H1 (cell line): ENCODE results near the gene AAK1.
"Not testable (repeated sequence)": the region's sequence is repeated elsewhere in the genome, so short reads cannot be mapped to it uniquely, and the experiment has no call there.

Source experiments
- EP300 ChIP-seq, 2 experiments: IDR thresholded peaks; 1 replicate in 1 of 2; 2 replicates in 1 of 2; pipeline ENCODE4 v1.6.1; 2011 to 2012; ENCODE audit warnings: low read depth in 2 of 2, low read length in 2 of 2, mild to moderate bottlenecking in 2 of 2, borderline replicate concordance in 1 of 2, inconsistent platforms in 1 of 2, moderate library complexity in 1 of 2
- EZH2 ChIP-seq: fragments of 200-600 bp; sonication (generic); IDR thresholded peaks from 2 replicates; pipeline ENCODE4 v1.7.1; 2012; ENCODE audit warnings: low read depth, mild to moderate bottlenecking, moderate library complexity, low read length, inconsistent platforms; ENCODE audit not compliant: severe bottlenecking
- FOSL1 ChIP-seq: IDR thresholded peaks from 2 replicates; pipeline ENCODE4 v1.6.1; 2011; ENCODE audit warnings: mild to moderate bottlenecking, low read depth, low read length, moderate library complexity; ENCODE audit not compliant: insufficient read depth
- POLR2A ChIP-seq, 2 experiments: IDR thresholded peaks; 1 replicate in 1 of 2; 2 replicates in 1 of 2; pipeline ENCODE4 v1.6.1; 2011; ENCODE audit warnings: low read depth in 2 of 2, low read length in 2 of 2, mild to moderate bottlenecking in 2 of 2; ENCODE audit errors: control extremely low read depth in 1 of 2
- RAD21 ChIP-seq, 2 experiments: IDR thresholded peaks in 1 of 2; conservative IDR thresholded peaks in 1 of 2; 2 replicates each; pipeline ENCODE4 v1.6.1; 2011; ENCODE audit warnings: low read depth in 2 of 2, low read length in 2 of 2, improper control_type of control experiment in 1 of 2, inconsistent platforms in 1 of 2, mild to moderate bottlenecking in 1 of 2, moderate library complexity in 1 of 2
- SRF ChIP-seq: IDR thresholded peaks from 2 replicates; pipeline ENCODE4 v1.6.1; 2011; ENCODE audit warnings: mild to moderate bottlenecking, low read depth, low read length, moderate library complexity
- SUZ12 ChIP-seq: fragments of 200-600 bp; sonication (generic); IDR thresholded peaks from 2 replicates; pipeline ENCODE4 v1.6.1; 2012; ENCODE audit warnings: mild to moderate bottlenecking, inconsistent platforms, low read length, moderate library complexity, mixed read lengths
- TCF12 ChIP-seq: IDR thresholded peaks from 2 replicates; pipeline ENCODE4 v1.6.1; 2011; ENCODE audit warnings: low read depth, mild to moderate bottlenecking, low read length
- TEAD4 ChIP-seq: IDR thresholded peaks from 2 replicates; pipeline ENCODE4 v1.6.1; 2012; ENCODE audit warnings: low read depth, low read length, inconsistent platforms, mixed read lengths
- TF ChIP-seq, protein P1 (sequence below), 3 experiments: IDR thresholded peaks; 1 replicate in 2 of 3; 2 replicates in 1 of 3; pipeline versions ENCODE4 v1.5.1 to v1.6.1; 2011; ENCODE audit warnings: low read length in 3 of 3, mild to moderate bottlenecking in 3 of 3, inconsistent platforms in 2 of 3, low read depth in 1 of 3, moderate library complexity in 1 of 3; ENCODE audit not compliant: insufficient read depth in 1 of 3; ENCODE audit errors: control extremely low read depth in 1 of 3
- TF ChIP-seq, protein P2 (sequence below): IDR thresholded peaks from 2 replicates; pipeline ENCODE4 v1.6.1; 2011; ENCODE audit warnings: low read length, improper control_type of control experiment

DNA sequence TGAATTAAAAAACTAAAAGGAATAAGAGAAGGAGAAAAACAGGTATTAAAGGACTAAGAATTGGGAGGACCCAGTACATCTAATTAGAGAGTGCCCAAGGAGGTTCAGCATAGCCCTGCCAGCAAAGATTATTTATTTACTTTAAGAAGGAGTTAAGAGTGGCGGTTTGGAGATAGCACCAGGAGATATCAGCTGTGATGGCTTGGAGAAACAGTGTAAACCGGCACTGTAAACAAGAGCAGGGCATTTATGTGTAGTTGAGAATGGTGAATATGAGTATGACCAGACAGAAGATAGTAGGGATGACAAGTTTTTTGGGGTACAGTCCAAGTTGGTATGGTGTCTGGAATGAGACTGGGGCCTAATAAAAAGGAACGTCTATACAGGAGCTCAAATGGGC, 199.9 kb downstream of the AAK1 start:
- TF ChIP-seq EZH2; POLR2A (IDR thresholded peaks at IDR 0.05; ENCODE audit: control extremely low read depth in 1 of 2, low read depth in 2 of 2, low read length in 2 of 2); FOSL1; TCF12; SUZ12; TEAD4; RAD21 (IDR thresholded peaks at IDR 0.05 in 1 of 2, conservative IDR thresholded peaks at IDR 0.05 in 1 of 2; ENCODE audit: low read depth in 2 of 2, low read length in 2 of 2); SRF; EP300 (IDR thresholded peaks at IDR 0.05; ENCODE audit: borderline replicate concordance in 1 of 2, low read depth in 2 of 2, low read length in 2 of 2): not testable (repeated sequence)
- TF ChIP-seq, protein P1, sequence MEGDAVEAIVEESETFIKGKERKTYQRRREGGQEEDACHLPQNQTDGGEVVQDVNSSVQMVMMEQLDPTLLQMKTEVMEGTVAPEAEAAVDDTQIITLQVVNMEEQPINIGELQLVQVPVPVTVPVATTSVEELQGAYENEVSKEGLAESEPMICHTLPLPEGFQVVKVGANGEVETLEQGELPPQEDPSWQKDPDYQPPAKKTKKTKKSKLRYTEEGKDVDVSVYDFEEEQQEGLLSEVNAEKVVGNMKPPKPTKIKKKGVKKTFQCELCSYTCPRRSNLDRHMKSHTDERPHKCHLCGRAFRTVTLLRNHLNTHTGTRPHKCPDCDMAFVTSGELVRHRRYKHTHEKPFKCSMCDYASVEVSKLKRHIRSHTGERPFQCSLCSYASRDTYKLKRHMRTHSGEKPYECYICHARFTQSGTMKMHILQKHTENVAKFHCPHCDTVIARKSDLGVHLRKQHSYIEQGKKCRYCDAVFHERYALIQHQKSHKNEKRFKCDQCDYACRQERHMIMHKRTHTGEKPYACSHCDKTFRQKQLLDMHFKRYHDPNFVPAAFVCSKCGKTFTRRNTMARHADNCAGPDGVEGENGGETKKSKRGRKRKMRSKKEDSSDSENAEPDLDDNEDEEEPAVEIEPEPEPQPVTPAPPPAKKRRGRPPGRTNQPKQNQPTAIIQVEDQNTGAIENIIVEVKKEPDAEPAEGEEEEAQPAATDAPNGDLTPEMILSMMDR (IDR thresholded peaks at IDR 0.05; ENCODE audit: control extremely low read depth in 1 of 3, insufficient read depth in 1 of 3, low read depth in 1 of 3, low read length in 3 of 3), result not testable (repeated sequence)
- TF ChIP-seq, protein P2, sequence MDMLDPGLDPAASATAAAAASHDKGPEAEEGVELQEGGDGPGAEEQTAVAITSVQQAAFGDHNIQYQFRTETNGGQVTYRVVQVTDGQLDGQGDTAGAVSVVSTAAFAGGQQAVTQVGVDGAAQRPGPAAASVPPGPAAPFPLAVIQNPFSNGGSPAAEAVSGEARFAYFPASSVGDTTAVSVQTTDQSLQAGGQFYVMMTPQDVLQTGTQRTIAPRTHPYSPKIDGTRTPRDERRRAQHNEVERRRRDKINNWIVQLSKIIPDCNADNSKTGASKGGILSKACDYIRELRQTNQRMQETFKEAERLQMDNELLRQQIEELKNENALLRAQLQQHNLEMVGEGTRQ, result not testable (repeated sequence)
